ENCODE data around the gene DIPK1B.

The DIPK1B gene

GRCh38 chr9:136742591-136743391 lies 30.4 kb downstream of the DIPK1B start, which contains the start of gene LCN10:
Gene LCN10, minus strand, starts transcription at chr9:136742940. Its CDS starts 37 bp downstream, at chr9:136742903.
- Histone ChIP-seq H3K4me1 (ENCODE audit: insufficient read depth, insufficient read length) (peaks cover 21% of the 10 kb centered on the region), H3K36me3 (ENCODE audit: insufficient read depth, insufficient read length, low read length) (no peaks in the 10 kb centered on the region), H3K27me3 (ENCODE audit: insufficient read depth, insufficient read length) (peaks cover 4% of the 10 kb centered on the region), H3K4me3 (ENCODE audit: insufficient read length, low read depth) (peak within 1 kb of the TSS; percentile 8), H3K9me3 (ENCODE audit: insufficient read depth, low read length) (no peaks in the 10 kb centered on the region), H3K9ac (ENCODE audit: insufficient read length, low read depth) (peak within 1 kb of the TSS; percentile 21)
- no peak for DNase-seq (ENCODE audit: low read depth, low spot score)
- TF ChIP-seq ZNF274 (IDR thresholded peaks at IDR 0.05; ENCODE audit: low read depth, low read length) (no peak), YY1 (IDR thresholded peaks at IDR 0.05; ENCODE audit: insufficient read depth, insufficient read length) (no peak), SUZ12 (IDR thresholded peaks at IDR 0.05; ENCODE audit: extremely low read depth, insufficient read depth, insufficient read length) (no peak)

DNA sequence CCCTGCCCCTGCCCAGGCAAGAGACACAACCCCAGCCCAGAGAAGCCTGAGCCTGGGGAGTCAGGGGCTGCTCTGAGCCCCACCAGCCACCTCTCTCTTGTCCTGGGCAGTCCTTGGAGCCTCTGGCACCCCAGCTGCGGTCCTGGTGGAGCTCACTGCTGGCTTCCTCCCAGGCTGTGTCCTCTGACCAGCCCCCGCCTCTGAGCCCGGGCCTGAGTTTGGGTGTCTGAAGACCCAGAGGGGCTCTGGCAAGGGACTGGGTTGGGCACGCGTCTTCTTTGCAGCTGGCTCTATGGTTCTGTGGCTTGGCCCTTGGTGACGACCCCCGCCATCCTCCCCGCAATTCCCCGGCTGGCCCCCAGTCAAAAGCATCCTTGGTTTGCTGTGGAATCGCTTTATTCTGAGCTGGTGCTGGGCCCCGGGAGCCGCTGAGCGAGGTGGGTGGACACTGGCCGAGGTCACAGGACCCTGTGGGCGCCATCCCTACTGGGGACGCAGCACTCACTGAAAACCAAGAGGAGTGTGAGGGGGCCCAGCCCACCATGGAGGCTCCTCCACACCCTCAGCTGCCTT lies 31.4 kb downstream of the DIPK1B start:
- no peak overlapping the region for H3K9ac ChIP-seq (ENCODE audit: insufficient read length, low read depth)
- H3K4me1 ChIP-seq (ENCODE audit: insufficient read depth, insufficient read length): peaks cover 26% of the 10 kb centered on the region
- H3K4me3 ChIP-seq (ENCODE audit: insufficient read length, low read depth): no peak overlapping the region
- H3K27me3 ChIP-seq (ENCODE audit: insufficient read depth, insufficient read length): peaks cover 4% of the 10 kb centered on the region
- TF ChIP-seq SUZ12 (IDR thresholded peaks at IDR 0.05; ENCODE audit: extremely low read depth, insufficient read depth, insufficient read length) (no peak), ZNF274 (IDR thresholded peaks at IDR 0.05; ENCODE audit: low read depth, low read length) (no peak), YY1 (IDR thresholded peaks at IDR 0.05; ENCODE audit: insufficient read depth, insufficient read length) (no peak)
- DNase-seq (ENCODE audit: low read depth, low spot score): no peak
- H3K36me3 ChIP-seq (ENCODE audit: insufficient read depth, insufficient read length, low read length): no peaks in the 10 kb centered on the region
- H3K9me3 ChIP-seq (ENCODE audit: insufficient read depth, low read length): no peaks in the 10 kb centered on the region

- no peak overlapping the region for H3K4me3 ChIP-seq (ENCODE audit: insufficient read length, low read depth)
- no peaks in the 10 kb centered on the region for H3K9me3 ChIP-seq (ENCODE audit: insufficient read depth, low read length)
- H3K9ac ChIP-seq (ENCODE audit: insufficient read length, low read depth): no peak overlapping the region
- no peaks in the 10 kb centered on the region for H3K27me3 ChIP-seq (ENCODE audit: insufficient read depth, insufficient read length)
- DNase-seq (ENCODE audit: low read depth, low spot score): no peak
- H3K4me1 ChIP-seq (ENCODE audit: insufficient read depth, insufficient read length): peaks cover 26% of the 10 kb centered on the region
- TF ChIP-seq YY1 (IDR thresholded peaks at IDR 0.05; ENCODE audit: insufficient read depth, insufficient read length) (no peak), ZNF274 (IDR thresholded peaks at IDR 0.05; ENCODE audit: low read depth, low read length) (no peak), SUZ12 (IDR thresholded peaks at IDR 0.05; ENCODE audit: extremely low read depth, insufficient read depth, insufficient read length) (no peak)
- H3K36me3 ChIP-seq (ENCODE audit: insufficient read depth, insufficient read length, low read length): no peaks in the 10 kb centered on the region
These were observed 32.4 kb downstream of the DIPK1B start for GRCh38 chr9:136744773-136745172.

- no peak overlapping the region for H3K9ac ChIP-seq (ENCODE audit: insufficient read length, low read depth)
- DNase-seq (ENCODE audit: low read depth, low spot score): no peak
- no peaks in the 10 kb centered on the region for H3K36me3 ChIP-seq (ENCODE audit: insufficient read depth, insufficient read length, low read length)
- TF ChIP-seq YY1 (IDR thresholded peaks at IDR 0.05; ENCODE audit: insufficient read depth, insufficient read length) (no peak), SUZ12 (IDR thresholded peaks at IDR 0.05; ENCODE audit: extremely low read depth, insufficient read depth, insufficient read length) (no peak), ZNF274 (IDR thresholded peaks at IDR 0.05; ENCODE audit: low read depth, low read length) (no peak)
- no peaks in the 10 kb centered on the region for H3K9me3 ChIP-seq (ENCODE audit: insufficient read depth, low read length)
- H3K27me3 ChIP-seq (ENCODE audit: insufficient read depth, insufficient read length): no peaks in the 10 kb centered on the region
- peaks cover 26% of the 10 kb centered on the region for H3K4me1 ChIP-seq (ENCODE audit: insufficient read depth, insufficient read length)
- H3K4me3 ChIP-seq (ENCODE audit: insufficient read length, low read depth): no peak overlapping the region
These were observed 33.2 kb downstream of the DIPK1B start for GRCh38 chr9:136745389-136746154.

- Histone ChIP-seq H3K36me3 (ENCODE audit: insufficient read depth, insufficient read length, low read length) (no peaks in the 10 kb centered on the region), H3K9me3 (ENCODE audit: insufficient read depth, low read length) (0 out of 2 replicates have a peak, but pooled peaks cover 2% of the 10 kb centered on the region), H3K27me3 (ENCODE audit: insufficient read depth, insufficient read length) (no peaks in the 10 kb centered on the region), H3K9ac (ENCODE audit: insufficient read length, low read depth) (no peak overlapping the region), H3K4me1 (ENCODE audit: insufficient read depth, insufficient read length) (peaks cover 24% of the 10 kb centered on the region), H3K4me3 (ENCODE audit: insufficient read length, low read depth) (no peak overlapping the region)
- DNase-seq (ENCODE audit: low read depth, low spot score): no peak
- TF ChIP-seq ZNF274 (IDR thresholded peaks at IDR 0.05; ENCODE audit: low read depth, low read length): no peak
- no peak for TF ChIP-seq YY1 (IDR thresholded peaks at IDR 0.05; ENCODE audit: insufficient read depth, insufficient read length)
- TF ChIP-seq SUZ12 (IDR thresholded peaks at IDR 0.05; ENCODE audit: extremely low read depth, insufficient read depth, insufficient read length): no peak
These were observed 33.8 kb downstream of the DIPK1B start for GRCh38 chr9:136746155-136746490.

DNA sequence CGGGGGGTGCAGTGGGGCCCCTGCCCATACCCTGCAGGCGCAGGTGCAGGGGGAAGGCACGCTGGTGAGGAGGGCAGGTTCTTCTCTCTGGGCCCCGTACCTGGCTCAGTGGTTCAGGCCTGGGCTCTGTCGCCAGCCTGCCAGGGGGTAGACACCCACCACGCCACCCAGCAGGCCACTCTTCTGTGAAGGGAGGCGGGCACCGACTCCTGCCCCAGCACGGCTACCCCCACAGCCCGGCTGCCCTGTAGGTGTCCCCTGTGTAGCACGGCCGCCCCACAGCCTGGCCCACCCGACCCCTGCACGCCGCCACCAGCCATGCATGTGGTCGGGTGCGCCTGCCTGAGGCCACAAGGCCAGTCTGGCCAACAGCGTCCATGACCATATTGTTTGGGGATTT lies 34.2 kb downstream of the DIPK1B start:
- peaks cover 19% of the 10 kb centered on the region for H3K4me1 ChIP-seq (ENCODE audit: insufficient read depth, insufficient read length)
- H3K27me3 ChIP-seq (ENCODE audit: insufficient read depth, insufficient read length): no peaks in the 10 kb centered on the region
- H3K9ac ChIP-seq (ENCODE audit: insufficient read length, low read depth): no peak overlapping the region
- peaks cover 7% of the 10 kb centered on the region for H3K9me3 ChIP-seq (ENCODE audit: insufficient read depth, low read length)
- no peak for DNase-seq (ENCODE audit: low read depth, low spot score)
- TF ChIP-seq ZNF274 (IDR thresholded peaks at IDR 0.05; ENCODE audit: low read depth, low read length): no peak
- TF ChIP-seq YY1 (IDR thresholded peaks at IDR 0.05; ENCODE audit: insufficient read depth, insufficient read length): no peak
- no peak for TF ChIP-seq SUZ12 (IDR thresholded peaks at IDR 0.05; ENCODE audit: extremely low read depth, insufficient read depth, insufficient read length)
- H3K36me3 ChIP-seq (ENCODE audit: insufficient read depth, insufficient read length, low read length): no peaks in the 10 kb centered on the region
- H3K4me3 ChIP-seq (ENCODE audit: insufficient read length, low read depth): no peak overlapping the region
